Measurements from ENCODE around the gene ZNF618.
"Not testable (repeated sequence)": the region's sequence is repeated elsewhere in the genome, so short reads cannot be mapped to it uniquely, and the experiment has no call there.

Gene ZNF618

GRCh38 chr9:113984639-113985380 lies 108.7 kb downstream of the ZNF618 start:
- in situ Hi-C loops (cut with MboI; ENCODE audit: low sequenced_read_pairs) = no loop called here

- in situ Hi-C loops (cut with MboI; ENCODE audit: low sequenced_read_pairs) = no loop called here
These were observed 110.0 kb downstream of the ZNF618 start for GRCh38 chr9:113985968-113986585.

GRCh38 chr9:113986931-113987330 lies 110.8 kb downstream of the ZNF618 start:
- in situ Hi-C loops (cut with MboI; ENCODE audit: low sequenced_read_pairs) = no loop called here

GRCh38 chr9:113987526-113987925 lies 111.4 kb downstream of the ZNF618 start:
- in situ Hi-C loops (cut with MboI; ENCODE audit: low sequenced_read_pairs) = no loop called here

- in situ Hi-C loops (cut with MboI; ENCODE audit: low sequenced_read_pairs) = no loop called here
These were observed 112.4 kb downstream of the ZNF618 start for GRCh38 chr9:113988385-113989016.

GRCh38 chr9:113989017-113989713 lies 113.1 kb downstream of the ZNF618 start:
- in situ Hi-C loops (cut with MboI; ENCODE audit: low sequenced_read_pairs) = no loop called here

- in situ Hi-C loops (cut with MboI; ENCODE audit: low sequenced_read_pairs) = no loop called here
These were observed 113.8 kb downstream of the ZNF618 start for GRCh38 chr9:113989714-113990569.

GRCh38 chr9:113990570-113990907 lies 114.4 kb downstream of the ZNF618 start:
- in situ Hi-C loops (cut with MboI; ENCODE audit: low sequenced_read_pairs) = no loop called here

- in situ Hi-C loops (cut with MboI; ENCODE audit: low sequenced_read_pairs) = no loop called here
These were observed 114.9 kb downstream of the ZNF618 start for GRCh38 chr9:113990975-113991471.

- in situ Hi-C loops (cut with MboI; ENCODE audit: low sequenced_read_pairs) = no loop called here
These were observed 115.6 kb downstream of the ZNF618 start for GRCh38 chr9:113991714-113992113.

- in situ Hi-C loops (cut with MboI; ENCODE audit: low sequenced_read_pairs) = no loop called here
These were observed 116.3 kb downstream of the ZNF618 start for GRCh38 chr9:113992276-113992951.

- in situ Hi-C loops (cut with MboI; ENCODE audit: low sequenced_read_pairs) = no loop called here
These were observed 116.9 kb downstream of the ZNF618 start for GRCh38 chr9:113992994-113993393.

GRCh38 chr9:113993838-113994540 lies 117.9 kb downstream of the ZNF618 start:
- in situ Hi-C loops (cut with MboI; ENCODE audit: low sequenced_read_pairs) = no loop called here

- in situ Hi-C loops (cut with MboI; ENCODE audit: low sequenced_read_pairs) = no loop called here
These were observed 119.3 kb downstream of the ZNF618 start for GRCh38 chr9:113995401-113995800.

- in situ Hi-C loops (cut with MboI; ENCODE audit: low sequenced_read_pairs) = no loop called here
These were observed 119.9 kb downstream of the ZNF618 start for GRCh38 chr9:113995963-113996362.

GRCh38 chr9:113996531-113997001 lies 120.5 kb downstream of the ZNF618 start:
- in situ Hi-C loops (cut with MboI; ENCODE audit: low sequenced_read_pairs) = no loop called here

- in situ Hi-C loops (cut with MboI; ENCODE audit: low sequenced_read_pairs) = not testable (repeated sequence)
These were observed 121.0 kb downstream of the ZNF618 start for GRCh38 chr9:113997064-113997463.

GRCh38 chr9:113997610-113998009 lies 121.5 kb downstream of the ZNF618 start:
- in situ Hi-C loops (cut with MboI; ENCODE audit: low sequenced_read_pairs) = no loop called here

GRCh38 chr9:113998114-113998513 lies 122.0 kb downstream of the ZNF618 start:
- in situ Hi-C loops (cut with MboI; ENCODE audit: low sequenced_read_pairs) = no loop called here

Data from hTERT RPE-1 (cell line).